ENCODE measurements around the gene DPYD.

The DPYD gene

GRCh38 chr1:97158691-97159096 lies 762.1 kb downstream of the DPYD start:
- DNase-seq (ENCODE audit: low read depth in 1 of 2, low spot score in 1 of 2), result no peak

- DNase-seq (ENCODE audit: low read depth in 1 of 2, low spot score in 1 of 2), result no peak
Observed at GRCh38 chr1:97157991-97158390, 762.8 kb downstream of the DPYD start.

- DNase-seq (ENCODE audit: low read depth in 1 of 2, low spot score in 1 of 2), result no peak
Observed at GRCh38 chr1:97151651-97152050, 769.2 kb downstream of the DPYD start.

GRCh38 chr1:97145321-97145956 lies 775.4 kb downstream of the DPYD start:
- DNase-seq (ENCODE audit: low read depth in 1 of 2, low spot score in 1 of 2), result no peak

- DNase-seq (ENCODE audit: low read depth in 1 of 2, low spot score in 1 of 2), result no peak
Observed at GRCh38 chr1:97144527-97144926, 776.3 kb downstream of the DPYD start.

- DNase-seq (ENCODE audit: low read depth in 1 of 2, low spot score in 1 of 2), result no peak
Observed at GRCh38 chr1:97143236-97143882, 777.5 kb downstream of the DPYD start.

GRCh38 chr1:97140611-97141010 lies 780.2 kb downstream of the DPYD start:
- no peak for DNase-seq (ENCODE audit: low read depth in 1 of 2, low spot score in 1 of 2)

- DNase-seq (ENCODE audit: low read depth in 1 of 2, low spot score in 1 of 2), result no peak
Observed at GRCh38 chr1:97139512-97139911, 781.3 kb downstream of the DPYD start.

- DNase-seq (ENCODE audit: low read depth in 1 of 2, low spot score in 1 of 2), result no peak
Observed at GRCh38 chr1:97138515-97139032, 782.3 kb downstream of the DPYD start.

GRCh38 chr1:97137862-97138514 lies 782.8 kb downstream of the DPYD start:
- DNase-seq (ENCODE audit: low read depth in 1 of 2, low spot score in 1 of 2), result no peak

GRCh38 chr1:97136996-97137395 lies 783.8 kb downstream of the DPYD start:
- DNase-seq (ENCODE audit: low read depth in 1 of 2, low spot score in 1 of 2), result no peak

GRCh38 chr1:97135972-97136371 lies 784.9 kb downstream of the DPYD start:
- no peak for DNase-seq (ENCODE audit: low read depth in 1 of 2, low spot score in 1 of 2)

GRCh38 chr1:97128426-97128825 lies 792.4 kb downstream of the DPYD start:
- DNase-seq (ENCODE audit: low read depth in 1 of 2, low spot score in 1 of 2), result no peak

- no peak for DNase-seq (ENCODE audit: low read depth in 1 of 2, low spot score in 1 of 2)
Observed at GRCh38 chr1:97123717-97124431, 797.0 kb downstream of the DPYD start.

GRCh38 chr1:97120806-97121205 lies 800.0 kb downstream of the DPYD start:
- no peak for DNase-seq (ENCODE audit: low read depth in 1 of 2, low spot score in 1 of 2)

GRCh38 chr1:97119260-97120158 lies 801.3 kb downstream of the DPYD start:
- DNase-seq (ENCODE audit: low read depth in 1 of 2, low spot score in 1 of 2), result no peak

- DNase-seq (ENCODE audit: low read depth in 1 of 2, low spot score in 1 of 2), result no peak
Observed at GRCh38 chr1:97114842-97115241, 806.0 kb downstream of the DPYD start.

- DNase-seq (ENCODE audit: low read depth in 1 of 2, low spot score in 1 of 2), result no peak
Observed at GRCh38 chr1:97112442-97112841, 808.4 kb downstream of the DPYD start.

- DNase-seq (ENCODE audit: low read depth in 1 of 2, low spot score in 1 of 2), result no peak
Observed at GRCh38 chr1:97108179-97108578, 812.7 kb downstream of the DPYD start.

GRCh38 chr1:97105531-97105930 lies 815.3 kb downstream of the DPYD start:
- DNase-seq (ENCODE audit: low read depth in 1 of 2, low spot score in 1 of 2), result no peak

- no peak for DNase-seq (ENCODE audit: low read depth in 1 of 2, low spot score in 1 of 2)
Observed at GRCh38 chr1:97101509-97101908, 819.3 kb downstream of the DPYD start.

Data from activated T-helper 1 cell treated with anti-CD3 and anti-CD28 coated beads, Interleukin-2, amount 50 U/mL, for 16 hours (primary cell).